OCI-LY3 (cell line): ENCODE data around the gene ZBTB24.

Experiments
- CTCF ChIP-seq: fragments of 200-600, 300-600 bp; sonication (generic); IDR thresholded peaks from 2 replicates; pipeline ENCODE4 v1.5.1; 2014; ENCODE audit warnings: antibody characterized with exemption, low read length, low read depth
- EZH2phosphoT487 ChIP-seq: fragments of 200-600 bp; shearing (Covaris generic); IDR thresholded peaks from 2 replicates; pipeline ENCODE4 v1.6.1; 2018; ENCODE audit warnings: antibody characterized with exemption, mixed run types, low read depth

GRCh38 chr6:109496036-109496772 is 13.2 kb upstream of the ZBTB24 start:
- TF ChIP-seq EZH2phosphoT487 (no peak), CTCF (no peak)
